HAP-1 (cell line): ENCODE measurements around the gene BANF2.

ENCODE experiments used
- DNase-seq, 2 experiments: peaks; one replicate each; pipeline ENCODE4 v3.0.0-alpha.2; 2016 to 2020; ENCODE audit warnings: low spot score in 2 of 2
- H3K27me3 ChIP-seq: fragments of 250-450 bp; sonication (Bioruptor Pico); 2 replicates; pipeline ENCODE4 v1.5.1; 2020; ENCODE audit warnings: low read depth, mild to moderate bottlenecking, moderate library complexity
- H3K36me3 ChIP-seq: fragments of 250-450 bp; sonication (Bioruptor Pico); replicated peaks from 2 replicates; pipeline ENCODE4 v1.5.1; 2020; ENCODE audit warnings: mild to moderate bottlenecking
- H3K4me1 ChIP-seq: fragments of 250-450 bp; sonication (Bioruptor Pico); 2 replicates; pipeline ENCODE4 v1.5.1; 2020; ENCODE audit warnings: mild to moderate bottlenecking
- H3K4me3 ChIP-seq: fragments of 250-450 bp; sonication (Bioruptor Pico); 2 replicates; pipeline ENCODE4 v1.5.1; 2020; ENCODE audit warnings: mild to moderate bottlenecking, moderate library complexity
- H3K9me3 ChIP-seq: fragments of 250-450 bp; sonication (Bioruptor Pico); 2 replicates; pipeline ENCODE4 v1.5.1; 2020; ENCODE audit warnings: mild to moderate bottlenecking, moderate library complexity
- in situ Hi-C: fragments of 300-500 bp; cut with MboI; formaldehyde crosslinking; loops from 3 replicates; pipeline ENCODE4 v1.14.3; 2020; ENCODE audit warnings: low sequenced_read_pairs, inconsistent platforms, mixed read lengths

The BANF2 gene

GRCh38 chr20:17712708-17713107, 12.9 kb downstream of the BANF2 start:
- in situ Hi-C loops = no loop called here
- DNase-seq = no peak
- no peaks in the 10 kb centered on the region for H3K36me3 ChIP-seq
- no peaks in the 10 kb centered on the region for H3K4me1 ChIP-seq
- no peak overlapping the region for H3K4me3 ChIP-seq
- H3K27me3 ChIP-seq = no peaks in the 10 kb centered on the region
- H3K9me3 ChIP-seq = no peaks in the 10 kb centered on the region

DNA sequence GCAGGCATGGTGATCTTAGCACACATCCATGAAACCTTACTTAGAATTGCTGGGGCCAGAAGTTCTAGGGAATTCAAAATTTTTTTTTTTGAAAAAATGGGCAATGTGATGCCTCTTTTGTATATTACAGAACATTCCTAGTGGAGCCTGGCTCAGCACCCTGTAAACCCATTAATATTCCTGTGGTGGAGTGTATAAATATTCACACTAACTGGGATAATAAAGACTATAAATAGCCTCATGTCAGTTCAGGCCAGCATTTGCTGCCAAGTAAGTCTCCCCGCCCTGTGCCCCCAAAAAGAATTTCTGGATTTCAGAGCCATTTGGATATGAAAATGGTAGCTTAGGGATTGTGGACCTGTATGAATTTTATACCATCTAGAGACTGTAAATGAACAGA, 14.8 kb downstream of the BANF2 start:
- Histone ChIP-seq H3K27me3 (no peaks in the 10 kb centered on the region), H3K9me3 (no peaks in the 10 kb centered on the region), H3K36me3 (no peaks in the 10 kb centered on the region), H3K4me1 (no peaks in the 10 kb centered on the region), H3K4me3 (no peak overlapping the region)
- in situ Hi-C loops = no loop called here
- no peak for DNase-seq

- Histone ChIP-seq H3K9me3 (no peaks in the 10 kb centered on the region), H3K4me1 (no peaks in the 10 kb centered on the region), H3K27me3 (no peaks in the 10 kb centered on the region), H3K36me3 (no peaks in the 10 kb centered on the region), H3K4me3 (no peak overlapping the region)
- no peak for DNase-seq
- in situ Hi-C loops = no loop called here
These were observed 15.3 kb downstream of the BANF2 start for GRCh38 chr20:17715075-17715474.

DNA sequence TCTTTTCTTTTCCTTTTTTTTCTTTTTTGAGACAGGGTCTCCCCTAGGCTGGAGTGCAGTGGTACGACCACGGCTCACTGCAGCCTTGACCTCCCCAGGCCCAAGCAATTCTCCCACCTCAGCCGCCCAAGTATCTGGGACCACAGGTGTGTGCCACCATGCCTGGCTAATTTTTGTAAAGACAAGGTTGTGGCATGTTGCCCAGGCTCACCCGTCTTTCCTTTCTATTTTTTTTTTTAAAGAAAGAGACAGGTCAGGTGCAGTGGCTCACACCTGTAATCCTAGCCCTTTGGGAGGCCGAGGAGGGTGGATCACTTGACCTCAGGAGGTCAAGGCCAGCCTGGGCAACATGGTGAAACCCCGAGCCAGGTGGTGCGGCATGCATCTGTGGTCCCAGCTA, 16.6 kb downstream of the BANF2 start:
- no peak for DNase-seq
- in situ Hi-C loops = no loop called here

GRCh38 chr20:17720755-17721154, 21.0 kb downstream of the BANF2 start:
- Histone ChIP-seq H3K4me1 (no peaks in the 10 kb centered on the region), H3K36me3 (no peaks in the 10 kb centered on the region), H3K9me3 (no peaks in the 10 kb centered on the region), H3K4me3 (no peak overlapping the region), H3K27me3 (no peaks in the 10 kb centered on the region)
- in situ Hi-C loops = no loop called here
- no peak for DNase-seq

More for the DNA sequence above, 16.6 kb downstream of the BANF2 start:
- Histone ChIP-seq H3K36me3 (no peaks in the 10 kb centered on the region), H3K9me3 (no peaks in the 10 kb centered on the region), H3K27me3 (no peaks in the 10 kb centered on the region), H3K4me3 (no peak overlapping the region), H3K4me1 (no peaks in the 10 kb centered on the region)

DNA sequence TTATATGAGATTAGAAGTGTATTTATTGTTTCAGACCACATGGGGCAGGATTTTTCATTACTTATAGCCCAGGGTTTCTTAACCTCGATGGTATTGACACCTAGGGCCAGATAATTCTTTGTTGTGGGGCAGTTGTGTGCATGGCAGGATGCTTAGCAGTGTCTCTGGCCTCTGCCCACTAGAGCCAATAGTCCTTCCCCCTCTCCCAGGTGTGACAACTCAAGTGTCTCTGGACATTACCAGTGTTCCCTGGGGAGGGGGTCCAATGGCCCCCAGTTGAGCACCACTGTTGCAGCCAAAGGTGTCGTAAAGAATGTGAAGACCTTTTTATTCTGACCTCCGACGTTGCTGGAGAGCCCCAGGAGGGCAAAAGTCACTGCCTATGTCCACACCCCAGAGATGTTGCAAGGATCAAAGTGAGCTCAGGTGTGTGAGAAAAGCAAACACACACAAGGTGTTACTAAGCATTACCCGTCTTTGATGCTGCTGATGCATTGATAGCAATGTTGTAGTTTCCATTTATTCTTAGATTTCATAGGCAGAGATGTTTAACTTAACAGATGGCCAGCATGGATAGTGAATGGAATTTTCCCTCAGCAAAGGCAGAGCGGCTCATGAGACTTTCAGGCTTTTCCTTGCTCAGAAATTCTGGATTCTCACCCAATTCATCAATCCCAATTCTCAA, 22.2 kb downstream of the BANF2 start:
- Histone ChIP-seq H3K27me3 (no peaks in the 10 kb centered on the region), H3K36me3 (no peaks in the 10 kb centered on the region), H3K9me3 (no peaks in the 10 kb centered on the region), H3K4me3 (no peak overlapping the region), H3K4me1 (peaks cover 6% of the 10 kb centered on the region)
- DNase-seq = no peak
- in situ Hi-C loops = no loop called here

DNA sequence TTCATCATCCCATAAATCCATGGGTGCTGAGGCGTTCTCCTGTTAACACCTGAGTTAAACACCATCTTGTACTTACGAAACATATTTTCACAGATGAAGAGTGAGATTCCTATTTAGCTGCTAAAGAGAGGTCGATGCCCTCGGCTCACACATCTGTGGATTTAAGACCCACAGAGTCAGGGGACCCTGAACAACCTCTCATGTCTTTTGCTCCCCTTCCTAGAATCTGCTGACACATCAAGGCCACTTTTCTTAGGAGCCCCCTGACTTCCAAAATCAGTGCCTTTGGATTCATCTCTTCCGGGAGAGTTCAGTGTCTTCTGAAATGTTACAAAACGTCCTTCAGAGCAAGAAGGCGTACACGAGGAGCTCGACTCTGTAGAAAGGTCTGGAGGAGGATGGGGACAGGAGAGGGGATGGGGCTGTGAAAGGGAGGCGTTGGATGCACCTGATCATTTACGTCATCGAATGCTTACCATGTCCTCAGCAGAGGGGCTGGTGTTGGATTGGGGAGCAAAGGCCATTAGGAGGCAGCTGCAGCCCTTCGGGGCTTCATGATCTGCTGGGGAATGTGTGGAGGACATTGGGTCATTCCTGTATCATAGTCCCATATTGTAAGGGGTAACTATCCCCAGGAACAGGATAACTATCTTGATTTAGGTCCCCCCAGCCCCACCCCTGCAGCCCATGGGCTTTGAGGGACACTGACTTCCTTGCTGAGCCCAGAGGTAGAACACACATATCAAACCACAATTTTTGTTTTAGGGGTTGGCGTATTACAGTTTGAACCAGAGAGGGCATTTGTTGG, 22.9 kb downstream of the BANF2 start:
- H3K9me3 ChIP-seq = no peaks in the 10 kb centered on the region
- no peak overlapping the region for H3K4me3 ChIP-seq
- DNase-seq = no peak
- H3K36me3 ChIP-seq = no peaks in the 10 kb centered on the region
- H3K27me3 ChIP-seq = no peaks in the 10 kb centered on the region
- in situ Hi-C loops = no loop called here
- peaks cover 14% of the 10 kb centered on the region for H3K4me1 ChIP-seq

GRCh38 chr20:17723301-17723691, 23.5 kb downstream of the BANF2 start:
- no peak for DNase-seq
- H3K9me3 ChIP-seq = no peaks in the 10 kb centered on the region
- no peak overlapping the region for H3K4me3 ChIP-seq
- H3K27me3 ChIP-seq = no peaks in the 10 kb centered on the region
- H3K36me3 ChIP-seq = no peaks in the 10 kb centered on the region
- peaks cover 14% of the 10 kb centered on the region for H3K4me1 ChIP-seq
- in situ Hi-C loops = no loop called here

DNA sequence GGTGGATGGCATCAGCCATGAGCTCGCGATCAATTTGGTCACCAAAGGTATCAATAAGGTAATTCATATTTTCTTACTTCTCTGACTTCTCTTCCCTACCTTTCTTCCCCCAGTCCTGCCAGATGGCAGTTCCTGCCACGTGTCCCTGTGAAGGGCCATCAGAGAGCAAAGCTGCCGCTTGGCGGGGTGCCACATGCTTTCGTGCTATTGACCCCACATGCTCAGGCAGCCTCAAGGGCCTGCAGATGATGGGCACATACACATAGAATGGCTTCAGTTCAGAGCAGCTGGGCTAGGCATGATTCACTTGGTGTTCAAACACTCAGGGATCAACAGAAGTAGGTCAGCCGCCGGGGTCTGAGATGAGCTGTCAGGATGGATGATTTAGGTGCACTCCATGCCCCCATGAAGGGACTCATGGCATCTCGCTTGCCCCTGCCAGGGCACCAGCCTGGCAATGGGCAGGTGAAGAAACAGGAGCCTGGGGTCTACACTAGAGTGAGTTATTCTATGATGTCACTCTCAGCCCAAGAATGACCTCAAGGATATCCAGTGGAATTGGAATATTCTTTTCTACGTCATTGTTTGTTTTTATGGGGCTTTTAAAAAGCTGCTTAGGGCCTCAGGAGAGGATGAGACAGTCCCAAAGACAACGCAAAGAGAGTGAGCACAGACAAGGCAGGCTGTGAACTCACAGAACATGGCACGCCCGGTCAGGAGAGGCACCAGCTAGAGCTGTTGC, 25.5 kb downstream of the BANF2 start:
- no peaks in the 10 kb centered on the region for H3K27me3 ChIP-seq
- no peak for DNase-seq
- in situ Hi-C loops = no loop called here
- H3K4me1 ChIP-seq = peaks cover 14% of the 10 kb centered on the region
- no peak overlapping the region for H3K4me3 ChIP-seq
- H3K9me3 ChIP-seq = no peaks in the 10 kb centered on the region
- no peaks in the 10 kb centered on the region for H3K36me3 ChIP-seq

- H3K4me1 ChIP-seq = peaks cover 14% of the 10 kb centered on the region
- in situ Hi-C loops = no loop called here
- H3K9me3 ChIP-seq = no peaks in the 10 kb centered on the region
- H3K36me3 ChIP-seq = no peaks in the 10 kb centered on the region
- peak; percentile 76 to 85 for DNase-seq
- H3K27me3 ChIP-seq = no peaks in the 10 kb centered on the region
- H3K4me3 ChIP-seq = no peak overlapping the region
These were observed 27.1 kb downstream of the BANF2 start for GRCh38 chr20:17726902-17727301.

GRCh38 chr20:17727351-17727750, 27.6 kb downstream of the BANF2 start:
- H3K4me3 ChIP-seq = no peak overlapping the region
- peaks cover 14% of the 10 kb centered on the region for H3K4me1 ChIP-seq
- no peaks in the 10 kb centered on the region for H3K27me3 ChIP-seq
- no peaks in the 10 kb centered on the region for H3K9me3 ChIP-seq
- in situ Hi-C loops = no loop called here
- no peaks in the 10 kb centered on the region for H3K36me3 ChIP-seq
- DNase-seq = no peak

DNA sequence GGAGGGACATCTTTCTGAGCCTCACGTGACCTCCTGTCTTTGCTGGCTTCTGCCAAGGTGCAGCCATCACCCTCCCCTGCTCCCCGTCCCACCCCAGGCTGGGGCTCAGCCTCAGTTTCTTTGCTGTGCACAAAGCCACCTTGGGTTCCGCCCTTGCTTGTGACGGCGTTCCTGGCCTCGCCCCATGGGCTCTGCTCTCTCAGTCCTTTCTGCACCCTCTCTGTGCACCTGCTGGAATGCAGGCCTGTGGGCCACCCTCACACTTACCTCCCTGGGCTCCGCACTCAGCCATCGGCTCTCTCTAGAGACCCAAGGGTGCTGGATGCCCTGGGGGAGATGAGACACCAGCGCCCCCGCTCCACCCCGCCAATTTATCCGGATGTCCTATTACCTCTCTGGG, 28.3 kb downstream of the BANF2 start:
- Histone ChIP-seq H3K27me3 (no peaks in the 10 kb centered on the region), H3K9me3 (no peaks in the 10 kb centered on the region), H3K4me3 (no peak overlapping the region), H3K36me3 (no peaks in the 10 kb centered on the region), H3K4me1 (peaks cover 14% of the 10 kb centered on the region)
- in situ Hi-C loops = no loop called here
- no peak for DNase-seq

DNA sequence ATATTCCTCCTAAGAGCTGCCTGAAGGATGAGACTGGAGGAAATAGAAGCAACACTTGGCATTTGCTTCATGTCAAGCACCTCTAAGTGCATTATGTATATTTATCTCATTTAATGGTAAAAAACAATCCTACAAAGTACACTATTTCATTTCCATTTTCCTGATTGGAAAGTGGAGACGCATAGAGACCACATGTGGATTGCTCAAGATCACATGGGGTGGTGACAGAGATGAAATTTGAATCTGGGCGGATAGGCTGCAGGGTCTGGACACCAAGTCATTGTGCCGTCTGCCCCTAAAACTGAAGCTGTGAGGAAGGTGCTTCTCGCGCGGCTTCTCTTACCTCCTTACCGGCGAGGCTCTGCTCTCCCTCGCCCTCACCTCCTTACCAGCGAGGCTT, 30.3 kb downstream of the BANF2 start:
- Histone ChIP-seq H3K27me3 (no peaks in the 10 kb centered on the region), H3K36me3 (no peaks in the 10 kb centered on the region), H3K4me1 (peaks cover 17% of the 10 kb centered on the region), H3K9me3 (no peaks in the 10 kb centered on the region), H3K4me3 (no peak overlapping the region)
- no peak for DNase-seq
- in situ Hi-C loops = no loop called here

DNA sequence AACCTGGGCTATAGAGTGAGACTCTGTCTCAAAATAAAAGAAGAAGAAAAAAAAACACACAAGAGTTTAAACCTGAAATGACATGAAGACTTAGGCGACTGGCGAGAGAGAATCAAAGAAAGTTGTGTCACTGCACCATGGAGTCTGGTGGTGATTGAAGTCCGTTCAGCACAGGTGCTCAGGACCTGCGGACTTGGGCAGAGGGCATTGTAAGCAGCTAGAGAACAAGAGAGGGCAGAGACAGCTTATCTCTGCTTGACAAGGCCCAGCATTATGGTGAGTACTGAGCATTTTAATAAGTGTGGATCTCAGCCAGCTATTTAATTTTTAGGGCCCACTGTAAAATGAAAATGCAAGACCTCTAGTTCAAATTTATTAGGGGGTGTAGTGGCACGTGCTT, 31.5 kb downstream of the BANF2 start:
- Histone ChIP-seq H3K4me1 (peaks cover 16% of the 10 kb centered on the region), H3K27me3 (no peaks in the 10 kb centered on the region), H3K4me3 (no peak overlapping the region), H3K36me3 (no peaks in the 10 kb centered on the region), H3K9me3 (0 out of 2 replicates have a peak, but pooled peaks cover 2% of the 10 kb centered on the region)
- DNase-seq = no peak
- in situ Hi-C loops = no loop called here
